Activated CD4-positive, alpha-beta T cell treated with anti-CD3 and anti-CD28 coated beads, Interleukin-2, Interleukin-6, amounts not matched to agents 100 ng/mL and 50 ng/mL, durations not matched to agents 16 hours and 8 hours (primary cell): ENCODE results near the gene OR6Q1.
"Not testable (repeated sequence)": the region's sequence is repeated elsewhere in the genome, so short reads cannot be mapped to it uniquely, and the experiment has no call there.

ENCODE experiments used
- DNase-seq: peaks from one replicate; pipeline ENCODE4 v3.0.0-alpha.2; 2020

The OR6Q1 gene

GRCh38 chr11:58030653-58031052, at the start of gene OR6Q1:
Gene OR6Q1, plus strand, starts transcription at chr11:58030953. Its CDS starts 0 bp downstream, at chr11:58030953.
- DNase-seq = no peak

GRCh38 chr11:57981536-57981935, 49.2 kb upstream of the OR6Q1 start:
- DNase-seq = no peak

- no peak for DNase-seq
These were observed 48.0 kb upstream of the OR6Q1 start for GRCh38 chr11:57982776-57983175.

- no peak for DNase-seq
These were observed 47.6 kb upstream of the OR6Q1 start for GRCh38 chr11:57983191-57983590.

- DNase-seq = not testable (repeated sequence)
These were observed 31.2 kb upstream of the OR6Q1 start for GRCh38 chr11:57999523-57999922.

GRCh38 chr11:58000021-58000420, 30.7 kb upstream of the OR6Q1 start:
- DNase-seq = not testable (repeated sequence)

- no peak for DNase-seq
These were observed 30.1 kb upstream of the OR6Q1 start for GRCh38 chr11:58000699-58001098.

GRCh38 chr11:58003036-58003435, 27.7 kb upstream of the OR6Q1 start:
- DNase-seq = no peak

- no peak for DNase-seq
These were observed 27.2 kb upstream of the OR6Q1 start for GRCh38 chr11:58003591-58003990.

- no peak for DNase-seq
These were observed 26.1 kb upstream of the OR6Q1 start for GRCh38 chr11:58004664-58005063.

- DNase-seq = no peak
These were observed 23.8 kb upstream of the OR6Q1 start for GRCh38 chr11:58006940-58007339.

GRCh38 chr11:58011771-58012170, 19.0 kb upstream of the OR6Q1 start:
- DNase-seq = no peak

- no peak for DNase-seq
These were observed 7.3 kb upstream of the OR6Q1 start, which contains the start of gene OR9Q1 for GRCh38 chr11:58023435-58023931. Gene OR9Q1, plus strand, starts transcription at chr11:58023881. Its CDS starts 155,564 bp downstream, at chr11:58179445.

GRCh38 chr11:58024601-58025091, 6.1 kb upstream of the OR6Q1 start:
- DNase-seq = no peak

GRCh38 chr11:58027341-58027740, 3.4 kb upstream of the OR6Q1 start:
- DNase-seq = no peak

GRCh38 chr11:58028687-58029411, 1.9 kb upstream of the OR6Q1 start:
- no peak for DNase-seq

- DNase-seq = no peak
These were observed 3.7 kb downstream of the OR6Q1 start for GRCh38 chr11:58034471-58034870.

- no peak for DNase-seq
These were observed 8.8 kb downstream of the OR6Q1 start for GRCh38 chr11:58039589-58039988.

GRCh38 chr11:58043379-58043778, 12.6 kb downstream of the OR6Q1 start:
- no peak for DNase-seq

- DNase-seq = no peak
These were observed 15.5 kb downstream of the OR6Q1 start for GRCh38 chr11:58046231-58046630.

- no peak for DNase-seq
These were observed 17.1 kb downstream of the OR6Q1 start for GRCh38 chr11:58047818-58048217.

- DNase-seq = no peak
These were observed 25.2 kb downstream of the OR6Q1 start for GRCh38 chr11:58055806-58056401.

GRCh38 chr11:58057481-58057880, 26.7 kb downstream of the OR6Q1 start:
- DNase-seq = no peak
